K562 (cell line): ENCODE data around the gene EML5.

ENCODE experiments used
- CTCF ChIP-seq, 3 experiments: IDR thresholded peaks in 2 of 3; conservative IDR thresholded peaks in 1 of 3; 2 replicates each; pipeline ENCODE4 v1.5.1; 2011 to 2012; ENCODE audit warnings: low read length in 3 of 3, mild to moderate bottlenecking in 3 of 3, control low read depth in 2 of 3, improper control_type of control experiment in 1 of 3, inconsistent platforms in 1 of 3, low read depth in 1 of 3, mixed read lengths in 1 of 3, moderate library complexity in 1 of 3; ENCODE audit not compliant: insufficient read depth in 2 of 3
- DPF2 ChIP-seq: fragments of 450-650 bp; IDR thresholded peaks from 2 replicates; pipeline ENCODE4 v1.6.1; 2016
- GABPA ChIP-seq: fragments of 200-800 bp; sonication (Bioruptor generic); conservative IDR thresholded peaks from 2 replicates; pipeline ENCODE4 v1.6.1; 2016; ENCODE audit warnings: low read depth, missing genetic modification characterization, missing compliant biosample characterization
- IRF9 ChIP-seq: fragments of 450-650 bp; IDR thresholded peaks from 2 replicates; pipeline ENCODE4 v1.6.1; 2016; ENCODE audit warnings: missing biosample characterization, missing genetic modification characterization
- JUND ChIP-seq, 2 experiments: IDR thresholded peaks; 2 replicates in 1 of 2; 3 replicates in 1 of 2; pipeline ENCODE4 v1.6.1; 2011; ENCODE audit warnings: borderline replicate concordance in 2 of 2, low read depth in 2 of 2, low read length in 2 of 2, improper control_type of control experiment in 1 of 2, missing biosample characterization in 1 of 2, missing genetic modification characterization in 1 of 2, missing genetic modification reagents in 1 of 2
- MAX ChIP-seq: sonication (generic); formaldehyde crosslinking; IDR thresholded peaks from 2 replicates; pipeline ENCODE4 v1.9.0; 2022; ENCODE audit warnings: mild to moderate bottlenecking, missing genetic modification reagents
- ZBTB43 ChIP-seq: sonication (generic); formaldehyde crosslinking; IDR thresholded peaks from 2 replicates; pipeline ENCODE4 v1.8.0; 2023; ENCODE audit warnings: mild to moderate bottlenecking, missing genetic modification reagents
- ZNF184 ChIP-seq: sonication (generic); formaldehyde crosslinking; IDR thresholded peaks from 2 replicates; pipeline ENCODE4 v1.5.0; 2020; ENCODE audit warnings: missing genetic modification reagents
- ZNF589 ChIP-seq: fragments of 200-800 bp; sonication (Bioruptor generic); IDR thresholded peaks from 2 replicates; pipeline ENCODE4 v1.6.1; 2016; ENCODE audit warnings: low read depth, missing genetic modification characterization, missing compliant biosample characterization

- TF ChIP-seq CTCF (IDR thresholded peaks at IDR 0.05 in 2 of 3, conservative IDR thresholded peaks at IDR 0.05 in 1 of 3; ENCODE audit: insufficient read depth in 2 of 3, low read depth in 1 of 3, low read length in 3 of 3) (no peak), JUND (IDR thresholded peaks at IDR 0.05; ENCODE audit: borderline replicate concordance, low read depth, low read length) (no peak), JUND (tag; IDR thresholded peaks at IDR 0.05; ENCODE audit: borderline replicate concordance, low read depth, low read length) (no peak), ZNF184 (CRISPR knock-in tag) (no peak), ZNF589 (no peak), DPF2 (no peak), ZBTB43 (CRISPR knock-in tag) (no peak), IRF9 (tag) (no peak), MAX (CRISPR knock-in tag) (no peak), GABPA (tag) (no peak)
Measured at GRCh38 chr14:88616697-88617096, 176.1 kb downstream of the EML5 start.
